HCT116 (cell line): ENCODE results near the gene CCDC82. TPM values are rescaled to one million over a fixed set of nuclear protein-coding genes. Genes with fewer than 3 reads are reported as not detected.
"Not testable (repeated sequence)": the region's sequence is repeated elsewhere in the genome, so short reads cannot be mapped to it uniquely, and the experiment has no call there.

Experiments
- ATAC-seq: fragments of 200-7000 bp; cut with Tn5 transposase; 2 replicates; pipeline ENCODE4 v1.9.1; 2020; ENCODE audit warnings: mild to moderate bottlenecking, moderate library complexity
- BruUV-seq: library from RNA; stranded (reverse); fragments of 400-500 nt; replicated peaks from 2 replicates; lab custom pipeline; 2021; lab: Mats Ljungman, UMichigan
- CTCF ChIA-PET: fragments of 300-600 bp; sonication (Branson Sonifier 250); formaldehyde crosslinking; loops from one replicate; lab custom pipeline; 2021; ENCODE audit warnings: antibody characterized with exemption; lab: Charles Lee
- POLR2A ChIA-PET: fragments of 300-600, 350-600 bp; sonication (Branson Sonifier 250); formaldehyde crosslinking; loops from one replicate; lab custom pipeline; 2021; ENCODE audit warnings: antibody characterized with exemption; lab: Charles Lee
- RAD21 ChIA-PET, 2 experiments: fragments of 300-600 bp; sonication (Branson Sonifier 250); formaldehyde crosslinking; loops; one replicate each; lab custom pipeline; 2023; ENCODE audit warnings: low total read pairs in 2 of 2; ENCODE audit not compliant: uncharacterized antibody in 2 of 2, unreplicated experiment in 2 of 2, low non-redundant PET in 1 of 2; lab: Charles Lee
- DNase-seq: peaks from one replicate; pipeline ENCODE4 v3.0.0-alpha.2; 2010; ENCODE audit warnings: low read depth, low spot score
- H2AFZ ChIP-seq: fragments of 200-600 bp; shearing (Covaris generic), sonication (generic); 2 replicates; pipeline ENCODE4 v1.6.1; 2017; ENCODE audit warnings: low read depth, mixed run types, mixed read lengths, antibody characterized with exemption, low read length; ENCODE audit not compliant: poor library complexity, severe bottlenecking
- H3K27ac ChIP-seq: 2 replicates; pipeline ENCODE4 v1.5.1; 2012; ENCODE audit warnings: low read depth, low read length
- H3K27me3 ChIP-seq: fragments of 200-600 bp; sonication (generic); 2 replicates; pipeline ENCODE4 v1.6.1; 2016; ENCODE audit warnings: mixed run types, low read length, mixed read lengths; ENCODE audit not compliant: insufficient read depth
- H3K36me3 ChIP-seq, 2 experiments: fragments of 200-500 bp in 1 of 2; fragments of 200-600 bp in 1 of 2; sonication (Bioruptor generic) in 1 of 2; sonication (generic) in 1 of 2; 2 replicates each; pipeline versions ENCODE4 v1.5.1 to v1.6.1; 2014 to 2016; ENCODE audit warnings: low read length in 2 of 2, inconsistent platforms in 1 of 2, mixed read lengths in 1 of 2, mixed run types in 1 of 2; ENCODE audit not compliant: insufficient read depth in 2 of 2, control insufficient read depth in 1 of 2
- H3K4me1 ChIP-seq, 2 experiments: fragments of 200-600 bp in 1 of 2; sonication (generic) in 1 of 2; 2 replicates each; pipeline versions ENCODE4 v1.5.1 to v1.6.1; 2012 to 2017; ENCODE audit warnings: low read length in 2 of 2, inconsistent platforms in 1 of 2, mild to moderate bottlenecking in 1 of 2, mixed read lengths in 1 of 2, mixed run types in 1 of 2, moderate library complexity in 1 of 2; ENCODE audit not compliant: insufficient read depth in 2 of 2, control insufficient read depth in 1 of 2
- H3K4me2 ChIP-seq: fragments of 200-600 bp; sonication (generic); 2 replicates; pipeline ENCODE4 v1.6.1; 2017; ENCODE audit warnings: mixed run types, low read length, mixed read lengths
- H3K4me3 ChIP-seq, 2 experiments: fragments of 200-600 bp in 1 of 2; sonication (generic) in 1 of 2; replicated peaks in 1 of 2; 2 replicates each; pipeline ENCODE4 v1.5.1; 2011 to 2016; ENCODE audit warnings: low read length in 2 of 2, control low read depth in 1 of 2, low read depth in 1 of 2, mild to moderate bottlenecking in 1 of 2, mixed read lengths in 1 of 2, mixed run types in 1 of 2
- H3K79me2 ChIP-seq: fragments of 200-600 bp; sonication (generic); 2 replicates; pipeline ENCODE4 v1.6.1; 2017; ENCODE audit warnings: mild to moderate bottlenecking, mixed run types, low read length, moderate library complexity, mixed read lengths; ENCODE audit not compliant: insufficient read depth
- H3K9ac ChIP-seq: fragments of 200-600 bp; sonication (generic); 2 replicates; pipeline ENCODE4 v1.6.1; 2016; ENCODE audit warnings: low read length, mixed read lengths
- H3K9me2 ChIP-seq: fragments of 200-600 bp; sonication (generic), shearing (Covaris generic); 2 replicates; pipeline ENCODE4 v1.6.1; 2017; ENCODE audit warnings: mixed run types, mild to moderate bottlenecking, moderate library complexity; ENCODE audit not compliant: insufficient read depth
- H3K9me3 ChIP-seq, 2 experiments: fragments of 200-500 bp in 1 of 2; fragments of 200-600 bp in 1 of 2; sonication (Bioruptor generic) in 1 of 2; sonication (generic) in 1 of 2; 2 replicates each; pipeline ENCODE4 v1.6.1; 2014 to 2017; ENCODE audit warnings: low read length in 2 of 2, mixed read lengths in 2 of 2, inconsistent platforms in 1 of 2, low read depth in 1 of 2, mild to moderate bottlenecking in 1 of 2, mixed run types in 1 of 2, moderate library complexity in 1 of 2; ENCODE audit not compliant: control insufficient read depth in 1 of 2, insufficient read depth in 1 of 2
- H4K20me1 ChIP-seq: fragments of 200-600 bp; sonication (generic), shearing (Covaris generic); 2 replicates; pipeline ENCODE4 v1.6.1; 2017; ENCODE audit warnings: mixed run types, mild to moderate bottlenecking, moderate library complexity; ENCODE audit not compliant: insufficient read depth
- CEBPB ChIP-seq: IDR thresholded peaks from 2 replicates; pipeline ENCODE4 v1.6.1; 2012; ENCODE audit warnings: low read depth
- CTCF ChIP-seq, 3 experiments: fragments of 200-600 bp in 1 of 3; sonication (generic) in 1 of 3; IDR thresholded peaks in 2 of 3; conservative IDR thresholded peaks in 1 of 3; 2 replicates each; pipeline ENCODE4 v1.5.1; 2012 to 2017; ENCODE audit warnings: low read depth in 2 of 3, low read length in 2 of 3, antibody characterized with exemption in 1 of 3, borderline replicate concordance in 1 of 3, control low read depth in 1 of 3, mild to moderate bottlenecking in 1 of 3, mixed read lengths in 1 of 3, mixed run types in 1 of 3, moderate library complexity in 1 of 3; ENCODE audit not compliant: insufficient read depth in 1 of 3
- EZH2 ChIP-seq: fragments of 200-600 bp; sonication (generic); IDR thresholded peaks from 2 replicates; pipeline ENCODE4 v1.6.1; 2017; ENCODE audit warnings: antibody characterized with exemption, mixed run types
- EZH2phosphoT487 ChIP-seq: fragments of 200-600 bp; IDR thresholded peaks from 2 replicates; pipeline ENCODE4 v1.6.1; 2018; ENCODE audit warnings: antibody characterized with exemption, borderline replicate concordance
- FOSL1 ChIP-seq: IDR thresholded peaks from 2 replicates; pipeline ENCODE4 v1.6.1; 2012; ENCODE audit warnings: low read depth
- RAD21 ChIP-seq: IDR thresholded peaks from 2 replicates; pipeline ENCODE4 v1.6.1; 2012; ENCODE audit warnings: low read depth, mild to moderate bottlenecking
- TCF7L2 ChIP-seq: IDR thresholded peaks from 2 replicates; pipeline ENCODE4 v1.7.0; 2011; ENCODE audit warnings: borderline replicate concordance, inconsistent platforms; ENCODE audit not compliant: insufficient read depth, insufficient read length; ENCODE audit errors: extremely low read depth
- intact Hi-C: fragments of 100-400 bp; cut with micrococcal nuclease; formaldehyde crosslinking; loops from 2 replicates; pipeline ENCODE4 v1.10.0; 2022
- total RNA-seq: library from RNA; stranded (reverse); gene quantifications from one replicate; pipeline ENCODE4 v1.2.1, GENCODE V29; 2021; ENCODE audit not compliant: unreplicated experiment

The CCDC82 gene
- total RNA-seq, 1 experiment from 2014 or later: 11.2 TPM

- ATAC-seq: no peak
- BruUV-seq: no TSS peak
- no peak overlapping the region for H2AFZ ChIP-seq
Observed at GRCh38 chr11:96412761-96413381, 23.2 kb upstream of the CCDC82 start.

DNA sequence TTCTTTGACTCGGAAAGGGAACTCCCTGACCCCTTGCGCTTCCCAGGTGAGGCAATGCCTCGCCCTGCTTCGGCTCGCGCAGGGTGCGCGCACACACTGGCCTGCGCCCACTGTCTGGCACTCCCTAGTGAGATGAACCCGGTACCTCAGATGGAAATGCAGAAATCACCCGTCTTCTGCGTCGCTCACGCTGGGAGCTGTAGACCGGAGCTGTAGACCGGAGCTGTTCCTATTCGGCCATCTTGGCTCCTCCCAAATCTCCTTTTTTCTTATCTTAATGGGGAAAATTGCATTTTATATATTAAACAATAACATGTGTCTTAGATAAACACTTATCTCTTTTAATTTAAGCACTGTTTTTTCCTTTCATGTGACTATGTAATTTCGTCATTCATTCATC lies 21.7 kb upstream of the CCDC82 start:
- RAD21 ChIA-PET, BruUV-seq, H3K79me2 ChIP-seq, ATAC-seq, H3K36me3 ChIP-seq, H3K27me3 ChIP-seq, H3K4me3 ChIP-seq, H2AFZ ChIP-seq, POLR2A ChIA-PET, H4K20me1 ChIP-seq, CTCF ChIA-PET, H3K4me1 ChIP-seq, DNase-seq, H3K9me2 ChIP-seq, H3K4me2 ChIP-seq, H3K9ac ChIP-seq, H3K9me3 ChIP-seq, H3K27ac ChIP-seq, intact Hi-C loops: not testable (repeated sequence)

More at GRCh38 chr11:96412761-96413381, 23.2 kb upstream of the CCDC82 start:
- no peak overlapping the region for H3K9ac ChIP-seq
- no peaks in the 10 kb centered on the region for H3K4me1 ChIP-seq
- no peaks in the 10 kb centered on the region for H4K20me1 ChIP-seq
- DNase-seq: no peak
- H3K4me3 ChIP-seq: no peak overlapping the region
- no peaks in the 10 kb centered on the region for H3K36me3 ChIP-seq
- TF ChIP-seq FOSL1: no peak
- no peak for TF ChIP-seq TCF7L2
- TF ChIP-seq RAD21: no peak
- no peak for TF ChIP-seq CEBPB
- TF ChIP-seq EZH2: no peak
- TF ChIP-seq CTCF (IDR thresholded peaks at IDR 0.05 in 2 of 3, conservative IDR thresholded peaks at IDR 0.05 in 1 of 3; ENCODE audit: borderline replicate concordance in 1 of 3, insufficient read depth in 1 of 3, low read depth in 2 of 3, low read length in 2 of 3): no peak
- no peak for TF ChIP-seq EZH2phosphoT487
- ChIA-PET RAD21 (no interaction called here), CTCF (no interaction called here), POLR2A (no interaction called here)
- no peaks in the 10 kb centered on the region for H3K79me2 ChIP-seq
- H3K9me3 ChIP-seq: no peaks in the 10 kb centered on the region
- intact Hi-C loops: no loop called here
- H3K27me3 ChIP-seq: no peaks in the 10 kb centered on the region
- H3K27ac ChIP-seq: no peak overlapping the region
- H3K4me2 ChIP-seq: no peak overlapping the region
- no peaks in the 10 kb centered on the region for H3K9me2 ChIP-seq
